ENCODE measurements around the gene SUGCT.

- TF ChIP-seq TCF7 (IDR thresholded peaks at IDR 0.05; ENCODE audit: borderline replicate concordance) (no peak), ESRRA (IDR thresholded peaks at IDR 0.05; ENCODE audit: borderline replicate concordance, low read depth) (no peak), TSHZ1 (CRISPR knock-in tag; IDR thresholded peaks at IDR 0.05) (no peak), CTCF (IDR thresholded peaks at IDR 0.05 in 2 of 3, conservative IDR thresholded peaks at IDR 0.05 in 1 of 3; ENCODE audit: insufficient read depth in 2 of 3, low read depth in 1 of 3, low read length in 3 of 3) (no peak), USF2 (CRISPR knock-in tag; IDR thresholded peaks at IDR 0.05) (no peak), EZH2 (IDR thresholded peaks at IDR 0.05; ENCODE audit: borderline replicate concordance, low read depth, low read length) (no peak), ZNF551 (CRISPR knock-in tag; IDR thresholded peaks at IDR 0.05) (no peak), IRF9 (tag; IDR thresholded peaks at IDR 0.05) (no peak), MED1 (CRISPR knock-in tag; IDR thresholded peaks at IDR 0.05; ENCODE audit: borderline replicate concordance) (no peak), MTA1 (IDR thresholded peaks at IDR 0.05; ENCODE audit: borderline replicate concordance) (no peak), PHB2 (IDR thresholded peaks at IDR 0.05; ENCODE audit: low read depth) (no peak), ZNF263 (CRISPR knock-in tag; IDR thresholded peaks at IDR 0.05; ENCODE audit: borderline replicate concordance) (no peak), CHD2 (IDR thresholded peaks at IDR 0.05; ENCODE audit: low read depth, low read length) (no peak)
Observed at GRCh38 chr7:40765639-40766038, 630.8 kb downstream of the SUGCT start.

Data from K562 (cell line).